Smooth muscle cell (in vitro differentiated cells): ENCODE measurements around the gene HAPLN3. TPM values are rescaled to one million over a fixed set of nuclear protein-coding genes. Genes with fewer than 3 reads are reported as not detected.
A peak's percentile ranks its signal among the peaks of the same experiment; 100 is the strongest.

ENCODE experiments used
- DNase-seq: peaks from one replicate; lab custom pipeline; 2025; ENCODE audit not compliant: unreplicated experiment; lab: John Stamatoyannopoulos, UW
- H2AFZ ChIP-seq: fragments of 200-600 bp; sonication (generic); 2 replicates; pipeline ENCODE4 v1.6.0; 2016; ENCODE audit warnings: antibody characterized with exemption, low read depth, mild to moderate bottlenecking
- H3F3A ChIP-seq: fragments of 200-600 bp; sonication (generic); 2 replicates; pipeline ENCODE4 v1.6.0; 2017; ENCODE audit warnings: antibody characterized with exemption, low read depth
- H3K27ac ChIP-seq: fragments of 200-600 bp; sonication (generic); 2 replicates; pipeline ENCODE4 v1.5.1; 2016; ENCODE audit warnings: low read depth, mild to moderate bottlenecking
- H3K27me3 ChIP-seq: fragments of 200-600 bp; sonication (generic); 2 replicates; pipeline ENCODE4 v1.6.1; 2016; ENCODE audit warnings: low read depth, mild to moderate bottlenecking
- H3K36me3 ChIP-seq: fragments of 200-600 bp; sonication (generic); 2 replicates; pipeline ENCODE4 v1.5.1; 2016; ENCODE audit warnings: low read depth
- H3K4me1 ChIP-seq: fragments of 200-600 bp; sonication (generic); 2 replicates; pipeline ENCODE4 v1.5.1; 2016; ENCODE audit warnings: low read depth
- H3K4me2 ChIP-seq: fragments of 200-600 bp; sonication (generic); 2 replicates; pipeline ENCODE4 v1.6.0; 2016; ENCODE audit warnings: mild to moderate bottlenecking
- H3K4me3 ChIP-seq: fragments of 200-600 bp; sonication (generic); 2 replicates; pipeline ENCODE4 v1.5.1; 2016; ENCODE audit warnings: mild to moderate bottlenecking
- H3K79me2 ChIP-seq: fragments of 200-600 bp; sonication (generic); 2 replicates; pipeline ENCODE4 v1.6.0; 2016; ENCODE audit warnings: low read depth, mild to moderate bottlenecking
- H3K9ac ChIP-seq: fragments of 200-600 bp; sonication (generic); 2 replicates; pipeline ENCODE4 v1.6.0; 2016; ENCODE audit warnings: low read depth
- H3K9me3 ChIP-seq: fragments of 200-600 bp; sonication (generic); replicated peaks from 2 replicates; pipeline ENCODE4 v1.5.1; 2016; ENCODE audit warnings: low read depth
- H4K20me1 ChIP-seq: fragments of 200-600 bp; sonication (generic); 2 replicates; pipeline ENCODE4 v1.6.0; 2016; ENCODE audit warnings: low read depth
- WGBS: methylation state at CpG from one replicate; pipeline ENCODE4 v1.1.7; 2016; ENCODE audit warnings: low lambda C conversion rate; 5-methylcytosine and 5-hydroxymethylcytosine counted together
- polyA plus RNA-seq: library from polyadenylated mRNA; unstranded; fragments of >200 nt; fragmentation: Nextera tagmentation; extraction: Ambion mirVana; gene quantifications from 2 replicates; pipeline ENCODE4 v1.2.1, GENCODE V29; 2016
- total RNA-seq: library from RNA; depleted of rRNA; stranded (reverse); fragments of >200 nt; gene quantifications from 2 replicates; pipeline ENCODE4 v1.2.3, GENCODE V29; 2014
- TF ChIP-seq, protein P1 (sequence below): fragments of 200-600 bp; sonication (generic); IDR thresholded peaks from 2 replicates; pipeline ENCODE4 v1.5.1; 2017; ENCODE audit warnings: borderline replicate concordance, mild to moderate bottlenecking, antibody characterized with exemption; ENCODE audit not compliant: insufficient read depth, poor library complexity, severe bottlenecking

The HAPLN3 gene
- total and polyA plus RNA-seq, 2 experiments from 2014 or later: 4.5 to 5.2 TPM

DNA sequence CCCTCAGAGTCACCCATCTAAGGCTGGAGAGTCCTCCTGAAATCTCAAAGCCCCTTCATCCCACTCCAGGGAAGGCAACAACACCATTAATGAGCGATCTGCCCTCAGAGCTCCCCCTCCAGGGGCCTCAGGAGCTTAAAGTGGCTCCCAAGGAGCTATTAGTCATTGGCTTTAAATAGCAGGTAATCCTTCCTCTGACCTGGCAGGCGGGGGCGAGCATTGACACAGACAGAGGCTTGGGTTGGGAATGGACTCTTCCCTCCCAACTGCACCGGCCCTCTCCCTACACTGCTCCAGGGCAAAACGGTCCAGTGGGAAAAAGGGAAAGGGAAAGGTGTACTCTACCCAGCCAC, 16.4 kb upstream of the HAPLN3 start:
- H3K4me2 ChIP-seq: peak overlapping the region; percentile 94
- H3K27me3 ChIP-seq: no peaks in the 10 kb centered on the region
- WGBS: 3% methylated on average over 5 of the region's 5 CpGs
- TF ChIP-seq, protein P1, sequence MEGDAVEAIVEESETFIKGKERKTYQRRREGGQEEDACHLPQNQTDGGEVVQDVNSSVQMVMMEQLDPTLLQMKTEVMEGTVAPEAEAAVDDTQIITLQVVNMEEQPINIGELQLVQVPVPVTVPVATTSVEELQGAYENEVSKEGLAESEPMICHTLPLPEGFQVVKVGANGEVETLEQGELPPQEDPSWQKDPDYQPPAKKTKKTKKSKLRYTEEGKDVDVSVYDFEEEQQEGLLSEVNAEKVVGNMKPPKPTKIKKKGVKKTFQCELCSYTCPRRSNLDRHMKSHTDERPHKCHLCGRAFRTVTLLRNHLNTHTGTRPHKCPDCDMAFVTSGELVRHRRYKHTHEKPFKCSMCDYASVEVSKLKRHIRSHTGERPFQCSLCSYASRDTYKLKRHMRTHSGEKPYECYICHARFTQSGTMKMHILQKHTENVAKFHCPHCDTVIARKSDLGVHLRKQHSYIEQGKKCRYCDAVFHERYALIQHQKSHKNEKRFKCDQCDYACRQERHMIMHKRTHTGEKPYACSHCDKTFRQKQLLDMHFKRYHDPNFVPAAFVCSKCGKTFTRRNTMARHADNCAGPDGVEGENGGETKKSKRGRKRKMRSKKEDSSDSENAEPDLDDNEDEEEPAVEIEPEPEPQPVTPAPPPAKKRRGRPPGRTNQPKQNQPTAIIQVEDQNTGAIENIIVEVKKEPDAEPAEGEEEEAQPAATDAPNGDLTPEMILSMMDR: no peak
- no peak for DNase-seq
- no peaks in the 10 kb centered on the region for H3K9me3 ChIP-seq
- no peak overlapping the region for H2AFZ ChIP-seq
- H3K4me1 ChIP-seq: peaks cover 19% of the 10 kb centered on the region
- peaks cover 52% of the 10 kb centered on the region for H4K20me1 ChIP-seq
- H3K79me2 ChIP-seq: peaks cover 22% of the 10 kb centered on the region
- H3K36me3 ChIP-seq: no peaks in the 10 kb centered on the region
- peak overlapping the region; percentile 95 for H3K4me3 ChIP-seq
- peak overlapping the region; percentile 95 for H3K9ac ChIP-seq
- H3K27ac ChIP-seq: peak overlapping the region; percentile 95
- no peaks in the 10 kb centered on the region for H3F3A ChIP-seq

DNA sequence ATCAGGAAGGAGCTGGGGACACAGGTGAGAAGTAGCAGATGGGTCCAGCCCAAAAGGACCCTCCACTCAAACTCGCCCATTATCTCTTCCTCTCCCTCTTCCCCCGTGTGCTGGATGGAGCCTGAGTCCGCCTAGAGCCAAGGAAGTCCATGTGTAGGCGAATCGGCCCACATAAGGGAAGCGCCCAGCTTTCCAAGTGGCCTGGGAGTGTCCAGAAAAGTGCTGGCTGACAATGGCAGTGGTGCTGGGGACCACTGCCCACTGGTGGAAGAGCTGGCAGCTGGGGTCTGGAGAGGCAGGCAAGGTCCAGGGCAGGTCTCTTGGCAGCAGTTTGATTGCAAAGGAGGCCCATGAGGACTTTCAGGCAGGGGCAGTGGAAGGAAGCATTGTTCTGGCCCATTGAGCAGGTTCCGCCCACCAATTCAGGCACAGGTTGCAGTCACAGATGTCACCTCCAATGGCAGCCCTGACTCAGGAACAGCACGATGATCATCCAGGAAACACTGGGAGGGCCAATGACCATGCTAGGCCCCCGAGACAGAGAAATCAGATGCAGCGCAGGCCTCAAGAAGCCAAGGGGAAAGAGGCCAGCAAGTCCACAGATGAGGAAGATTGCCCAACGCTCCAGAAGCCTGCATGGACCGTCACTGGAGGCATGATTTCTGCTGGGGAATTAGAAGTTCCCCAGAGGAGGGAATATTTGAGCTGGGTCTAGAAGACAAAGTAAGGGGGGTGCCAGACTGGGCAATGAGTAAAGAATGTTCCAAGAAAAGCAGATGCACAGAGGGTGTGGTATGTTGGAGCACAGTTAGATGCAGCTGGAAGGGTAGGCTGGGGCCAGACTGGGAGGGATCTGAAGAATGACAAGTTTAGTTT, 14.8 kb upstream of the HAPLN3 start:
- H3K4me3 ChIP-seq: no peak overlapping the region
- H3K36me3 ChIP-seq: no peaks in the 10 kb centered on the region
- no peak overlapping the region for H3K9ac ChIP-seq
- H3K79me2 ChIP-seq: peaks cover 22% of the 10 kb centered on the region
- H3K4me2 ChIP-seq: no peak overlapping the region
- TF ChIP-seq, protein P1: no peak
- DNase-seq: no peak
- H4K20me1 ChIP-seq: peaks cover 67% of the 10 kb centered on the region
- H3K27me3 ChIP-seq: no peaks in the 10 kb centered on the region
- 88% methylated on average over 12 of the region's 12 CpGs for WGBS
- no peak overlapping the region for H2AFZ ChIP-seq
- no peak overlapping the region for H3K27ac ChIP-seq
- no peaks in the 10 kb centered on the region for H3K9me3 ChIP-seq
- peaks cover 19% of the 10 kb centered on the region for H3K4me1 ChIP-seq
- H3F3A ChIP-seq: no peaks in the 10 kb centered on the region

DNA sequence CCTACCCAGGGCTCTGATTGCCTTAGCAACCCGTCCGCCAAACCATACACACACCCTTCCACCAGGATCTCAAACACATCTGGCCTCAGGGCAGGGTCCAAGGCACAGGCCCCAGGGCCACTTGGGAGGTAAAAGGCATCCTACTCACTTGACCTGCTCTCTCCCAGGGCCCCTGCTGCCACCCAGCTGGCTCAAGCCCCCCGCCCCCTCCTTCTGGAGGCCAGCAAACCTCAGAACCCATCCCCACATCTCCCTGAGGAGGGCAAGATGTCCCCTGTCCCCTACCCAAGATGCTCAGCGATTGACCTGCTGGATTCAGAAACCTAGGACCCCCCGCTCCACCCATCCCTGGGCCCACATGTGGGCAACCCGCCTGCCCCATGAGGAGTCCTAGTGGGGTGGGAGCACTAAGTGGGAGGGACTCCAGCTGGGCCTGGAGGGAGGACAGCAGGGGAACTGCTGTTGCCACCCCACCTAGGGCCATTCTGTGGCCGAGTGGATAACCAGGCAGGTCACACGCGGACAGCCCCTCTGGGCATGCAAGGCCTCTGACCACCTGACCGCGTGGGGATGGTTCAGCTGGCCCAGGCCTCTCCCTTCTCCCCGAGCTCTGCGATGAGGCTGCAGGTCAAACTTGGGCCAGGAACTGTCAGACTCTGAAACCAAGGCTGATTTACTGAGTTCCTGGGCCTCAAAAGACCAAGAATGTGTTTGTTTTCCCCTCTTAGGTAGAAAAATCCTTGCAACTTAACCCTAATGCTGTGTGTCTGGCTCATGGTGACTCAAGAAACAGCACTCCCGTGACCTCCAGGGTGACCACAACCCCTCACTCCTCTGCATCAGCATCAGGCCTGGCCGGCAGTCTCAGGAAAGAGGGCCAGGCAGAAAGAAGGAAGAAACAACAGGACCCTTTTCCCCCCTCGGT, 13.6 kb upstream of the HAPLN3 start:
- TF ChIP-seq, protein P1: no peak
- Histone ChIP-seq H3K36me3 (no peaks in the 10 kb centered on the region), H3K9me3 (no peaks in the 10 kb centered on the region), H3K79me2 (peaks cover 22% of the 10 kb centered on the region), H3F3A (no peaks in the 10 kb centered on the region), H3K27ac (peak overlapping the region; percentile 15), H3K4me3 (no peak overlapping the region), H3K27me3 (no peaks in the 10 kb centered on the region), H4K20me1 (peaks cover 78% of the 10 kb centered on the region), H3K4me1 (peaks cover 19% of the 10 kb centered on the region), H2AFZ (no peak overlapping the region), H3K9ac (peak overlapping the region; percentile 11), H3K4me2 (peak overlapping the region; percentile 11)
- WGBS: 82% methylated on average over 16 of the region's 16 CpGs
- DNase-seq: no peak
